ENCODE results near the gene SCYL2.

DNA sequence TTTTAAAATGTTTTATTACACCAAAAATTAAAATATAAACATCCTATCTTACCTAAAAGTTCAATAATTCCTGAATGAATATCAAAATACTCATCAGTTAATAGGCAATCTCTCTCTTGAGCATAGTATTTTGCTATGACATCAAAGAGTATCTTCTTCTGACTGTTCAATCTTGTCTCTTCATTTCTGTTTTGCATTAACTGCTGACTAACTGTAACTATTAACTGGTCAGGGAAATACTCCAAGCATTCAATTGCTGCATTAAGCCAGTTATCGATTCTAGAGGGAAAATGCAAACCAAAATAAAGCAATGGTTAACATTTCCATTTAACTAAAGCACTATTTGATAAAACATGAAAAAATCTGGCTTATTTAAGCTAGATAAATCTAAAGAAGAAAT lies 13.5 kb upstream of the SCYL2 start:
- TF ChIP-seq EZH2 (IDR thresholded peaks at IDR 0.05; ENCODE audit: low read depth): no peak
- TF ChIP-seq, protein P1, sequence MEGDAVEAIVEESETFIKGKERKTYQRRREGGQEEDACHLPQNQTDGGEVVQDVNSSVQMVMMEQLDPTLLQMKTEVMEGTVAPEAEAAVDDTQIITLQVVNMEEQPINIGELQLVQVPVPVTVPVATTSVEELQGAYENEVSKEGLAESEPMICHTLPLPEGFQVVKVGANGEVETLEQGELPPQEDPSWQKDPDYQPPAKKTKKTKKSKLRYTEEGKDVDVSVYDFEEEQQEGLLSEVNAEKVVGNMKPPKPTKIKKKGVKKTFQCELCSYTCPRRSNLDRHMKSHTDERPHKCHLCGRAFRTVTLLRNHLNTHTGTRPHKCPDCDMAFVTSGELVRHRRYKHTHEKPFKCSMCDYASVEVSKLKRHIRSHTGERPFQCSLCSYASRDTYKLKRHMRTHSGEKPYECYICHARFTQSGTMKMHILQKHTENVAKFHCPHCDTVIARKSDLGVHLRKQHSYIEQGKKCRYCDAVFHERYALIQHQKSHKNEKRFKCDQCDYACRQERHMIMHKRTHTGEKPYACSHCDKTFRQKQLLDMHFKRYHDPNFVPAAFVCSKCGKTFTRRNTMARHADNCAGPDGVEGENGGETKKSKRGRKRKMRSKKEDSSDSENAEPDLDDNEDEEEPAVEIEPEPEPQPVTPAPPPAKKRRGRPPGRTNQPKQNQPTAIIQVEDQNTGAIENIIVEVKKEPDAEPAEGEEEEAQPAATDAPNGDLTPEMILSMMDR (conservative IDR thresholded peaks at IDR 0.05): no peak
